Activated CD4-positive, alpha-beta T cell treated with anti-CD3 and anti-CD28 coated beads for 24 hours (primary cell): ENCODE results near the gene SUCLG1.
"Not testable (repeated sequence)": the region's sequence is repeated elsewhere in the genome, so short reads cannot be mapped to it uniquely, and the experiment has no call there.

Experiments used
- DNase-seq, 2 donors: peaks; one replicate each; pipeline ENCODE4 v3.0.0-alpha.2; 2020; ENCODE audit warnings: low read depth in 2 of 2

Gene SUCLG1

DNA sequence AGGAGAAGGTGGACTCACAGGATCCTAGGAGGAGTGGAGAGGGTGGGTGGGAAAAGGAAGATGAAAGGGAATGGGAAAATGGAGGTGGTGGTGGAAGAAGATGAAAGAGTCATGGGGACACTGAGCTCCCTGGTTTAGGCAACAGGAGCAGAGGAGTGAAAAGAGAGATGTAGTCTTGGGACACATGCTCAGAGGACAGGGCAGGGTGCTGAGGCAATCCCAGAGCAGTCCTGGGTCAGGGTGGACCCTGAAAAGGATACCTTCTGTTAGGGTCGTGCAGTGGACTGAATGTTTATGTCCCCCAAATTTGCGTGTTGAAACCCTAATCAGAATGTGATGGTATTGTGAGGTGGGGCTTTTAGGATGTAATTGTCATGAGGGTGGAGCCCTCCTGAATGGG is 37.9 kb downstream of the SUCLG1 start:
- no peak for DNase-seq

DNA sequence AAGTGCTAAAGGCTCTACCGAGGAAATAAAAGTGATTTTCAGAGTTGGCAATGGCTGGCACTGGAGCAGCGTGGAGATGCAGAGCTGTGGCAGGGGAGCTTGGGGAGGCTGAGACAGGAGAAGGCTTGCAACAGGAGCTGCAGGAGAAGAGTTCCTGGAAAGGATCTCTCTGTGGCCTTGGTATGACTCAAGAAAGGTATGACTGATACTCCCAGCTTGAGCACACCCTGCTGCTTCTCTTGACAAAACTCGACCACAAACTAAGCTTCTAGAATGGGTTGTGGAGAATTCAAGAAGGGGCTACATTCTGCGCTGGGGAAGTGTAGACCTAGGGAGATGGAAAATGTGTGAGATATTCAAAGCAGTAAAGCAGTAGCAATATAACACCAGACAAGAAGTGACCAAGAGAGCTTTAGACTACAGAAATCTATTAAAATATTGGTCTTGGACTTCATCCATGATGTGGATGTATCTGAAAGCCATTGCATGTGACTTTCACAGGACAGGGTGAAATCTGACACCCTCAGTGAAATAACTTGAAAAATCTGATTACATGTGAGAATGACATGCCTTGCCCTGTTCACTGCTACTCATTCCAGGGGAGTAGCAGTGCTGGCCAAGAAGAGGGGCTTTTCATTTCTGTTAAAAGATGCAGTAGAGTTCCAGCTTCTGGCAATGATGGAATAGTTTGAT is 41.5 kb downstream of the SUCLG1 start:
- DNase-seq: no peak

GRCh38 chr2:84409531-84409930 is 49.5 kb downstream of the SUCLG1 start:
- DNase-seq: no peak

DNA sequence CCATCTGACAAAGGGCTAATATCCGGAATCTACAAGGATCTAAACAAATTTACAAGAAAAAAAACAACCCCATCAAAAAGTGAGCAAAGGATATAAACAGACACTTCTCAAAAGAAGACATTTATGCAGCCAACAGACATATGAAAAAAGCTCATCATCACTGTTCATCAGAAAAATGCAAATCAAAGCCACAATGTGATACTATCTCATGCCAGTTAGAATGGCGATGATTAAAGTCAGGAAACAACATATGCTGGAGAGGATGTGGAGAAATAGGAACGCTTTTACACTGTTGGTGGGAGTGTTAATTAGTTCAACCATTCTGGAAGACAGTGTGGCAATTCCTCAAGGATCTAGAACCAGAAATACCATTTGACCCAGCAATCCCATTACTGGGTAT is 57.0 kb downstream of the SUCLG1 start:
- not testable (repeated sequence) for DNase-seq

DNA sequence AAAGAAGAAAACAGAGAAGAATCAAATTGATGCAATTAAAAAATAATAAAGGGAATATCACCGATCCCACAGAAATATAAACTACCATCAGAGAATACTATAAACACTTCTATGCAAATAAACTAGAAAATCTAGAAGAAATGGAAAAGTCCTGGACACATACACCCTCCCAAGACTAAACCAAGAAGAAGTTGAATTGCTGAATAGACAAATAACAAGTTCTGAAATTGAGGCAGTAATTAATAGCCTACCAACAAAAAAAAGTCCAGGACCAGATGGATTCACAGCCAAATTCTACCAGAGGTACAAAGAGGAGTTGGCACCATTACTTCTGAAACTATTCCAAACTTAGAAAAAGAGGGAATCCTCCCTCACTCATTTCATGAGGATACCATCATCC is 59.2 kb downstream of the SUCLG1 start:
- DNase-seq: not testable (repeated sequence)

DNA sequence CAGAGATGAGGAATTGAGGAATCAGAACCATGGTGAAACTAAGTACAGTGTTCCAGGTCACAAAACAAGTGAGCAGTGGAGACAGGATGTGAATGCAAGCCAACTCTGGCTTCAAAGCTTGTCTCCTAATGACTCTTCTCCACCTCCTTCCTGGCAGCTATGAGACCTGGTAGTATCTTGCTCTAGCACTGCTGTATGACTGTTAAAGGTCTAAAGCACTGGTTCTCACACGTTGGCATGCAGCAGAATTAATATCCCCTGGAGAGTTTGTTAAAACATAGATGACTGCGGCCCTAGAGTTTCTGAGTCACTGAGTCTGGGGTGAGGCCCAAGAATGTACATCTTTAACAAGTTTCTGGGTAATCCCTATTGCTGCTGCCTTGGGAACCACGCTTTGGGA is 63.3 kb downstream of the SUCLG1 start:
- no peak for DNase-seq

DNA sequence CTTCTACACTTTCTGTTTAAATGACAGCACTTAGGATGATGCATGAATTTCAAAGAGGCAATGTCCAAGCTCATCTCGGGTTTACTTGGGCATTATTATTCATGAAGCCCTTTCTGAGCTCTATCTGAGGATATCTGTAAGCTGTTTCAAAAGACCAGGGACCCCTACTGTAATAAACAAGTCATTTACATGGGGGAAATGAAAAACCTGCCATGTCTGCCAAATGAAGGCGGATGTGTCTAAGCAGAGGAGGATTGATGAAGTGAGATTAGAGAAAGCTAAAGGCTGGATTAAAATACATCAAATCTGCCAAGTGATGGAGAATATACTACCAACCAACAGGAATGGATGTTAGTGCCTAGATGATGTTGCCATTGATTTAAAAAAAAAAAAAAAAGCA is 64.5 kb downstream of the SUCLG1 start:
- no peak for DNase-seq

DNA sequence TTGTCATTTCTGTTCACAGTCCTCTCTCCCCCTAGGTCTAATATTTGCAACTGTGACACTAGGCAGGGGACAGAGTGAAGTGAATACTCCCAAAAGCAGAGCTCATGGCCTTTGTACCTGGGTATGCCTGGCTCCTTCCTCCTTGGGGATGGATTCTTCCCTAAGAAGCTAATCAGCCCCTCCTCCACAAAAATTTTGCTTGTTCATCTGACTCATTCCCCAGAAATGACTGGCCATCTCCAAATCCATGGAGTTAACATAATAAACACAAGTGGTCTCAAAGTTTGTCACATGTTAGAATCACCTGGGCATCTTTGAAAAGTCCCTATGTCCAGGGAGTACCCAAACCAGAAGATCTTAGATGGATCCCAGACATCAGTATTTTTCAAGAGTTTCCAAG is 65.3 kb downstream of the SUCLG1 start:
- no peak for DNase-seq

GRCh38 chr2:84389794-84390193 is 69.3 kb downstream of the SUCLG1 start:
- DNase-seq: no peak

- no peak for DNase-seq
These were observed 70.1 kb downstream of the SUCLG1 start for GRCh38 chr2:84388921-84389490.

- no peak for DNase-seq
These were observed 70.9 kb downstream of the SUCLG1 start for GRCh38 chr2:84388133-84388532.

DNA sequence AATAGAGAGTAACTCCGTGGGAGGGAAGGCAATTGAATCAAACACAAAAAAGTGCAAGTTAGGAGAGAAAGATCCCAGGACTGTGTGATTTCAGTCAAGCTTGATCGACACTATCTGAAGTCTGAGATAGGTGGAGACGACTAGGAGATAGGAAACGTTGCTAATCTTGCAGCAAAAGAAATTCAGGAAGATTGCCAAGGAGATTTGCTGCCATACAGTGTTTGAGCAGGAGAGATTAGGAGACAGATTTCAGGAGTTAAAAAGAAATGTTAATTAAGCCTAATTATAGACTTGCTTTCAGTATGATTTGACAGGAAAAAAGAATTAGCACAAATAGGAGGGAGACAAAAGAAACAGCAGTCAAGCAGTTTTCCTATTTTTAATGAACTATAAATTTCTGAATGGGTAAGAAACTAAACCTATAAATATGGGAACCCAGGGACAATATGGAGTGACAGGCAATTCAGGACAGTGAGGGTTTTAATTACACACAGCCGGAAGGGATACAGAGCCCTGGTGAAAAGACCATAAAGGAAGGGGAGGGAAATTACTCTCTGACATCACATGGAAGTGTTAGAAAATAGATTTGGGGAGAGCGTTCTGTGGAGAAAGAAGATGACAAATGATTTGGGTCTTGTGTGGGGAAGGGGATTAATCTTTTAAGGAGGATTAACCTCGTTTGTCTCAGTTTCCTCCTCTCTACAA is 72.6 kb downstream of the SUCLG1 start:
- no peak for DNase-seq

DNA sequence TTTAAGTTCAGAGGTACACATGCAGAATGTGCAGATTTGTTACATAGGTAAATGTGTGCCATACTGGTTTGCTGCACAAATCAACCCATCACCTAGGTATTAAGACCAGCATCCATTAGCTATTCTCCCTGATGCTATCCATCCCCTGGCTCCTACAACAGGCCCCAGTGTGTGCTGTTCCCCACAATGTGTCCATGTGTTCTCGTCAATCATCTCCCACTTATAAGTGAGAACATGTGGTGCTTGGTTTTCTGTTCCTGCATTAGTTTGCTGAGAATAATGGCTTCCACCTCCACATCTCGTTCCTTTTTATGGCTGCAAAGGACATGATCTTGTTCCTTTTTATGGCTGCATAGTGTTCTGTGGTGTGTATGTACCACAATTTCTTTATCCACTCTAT is 75.8 kb downstream of the SUCLG1 start:
- no peak for DNase-seq

GRCh38 chr2:84380875-84381274 is 78.2 kb downstream of the SUCLG1 start:
- no peak for DNase-seq

DNA sequence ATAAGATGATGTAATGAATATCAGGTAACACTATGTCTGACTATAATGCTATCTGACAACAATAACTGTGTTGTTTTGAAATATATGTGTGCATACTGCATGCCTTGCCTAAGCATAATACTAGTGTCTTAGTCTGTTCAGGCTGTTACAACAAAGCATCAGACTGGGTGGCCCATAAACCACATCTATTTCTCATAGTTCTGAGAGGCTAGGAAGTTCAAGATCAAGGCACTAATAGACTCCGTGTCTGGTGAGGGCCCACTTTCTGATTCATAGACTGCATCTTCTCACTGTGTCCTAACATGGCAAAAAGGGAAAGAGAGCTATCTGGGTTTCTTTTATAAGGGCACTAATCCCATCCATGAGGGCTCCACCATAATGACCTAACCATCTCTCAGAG is 80.1 kb downstream of the SUCLG1 start:
- no peak for DNase-seq

- DNase-seq: no peak
These were observed 84.1 kb downstream of the SUCLG1 start for GRCh38 chr2:84375020-84375419.

GRCh38 chr2:84373866-84374265 is 85.2 kb downstream of the SUCLG1 start:
- DNase-seq: no peak
